Stimulated activated naive B cell treated with anti-CD40 and anti-IgM and Interleukin-4, amounts not matched to agents 10 μg/mL and 1 μg/mL and 100 μg/mL, for 72 hours (primary cell): Measurements from ENCODE around the gene EHF.
"Not testable (repeated sequence)": the region's sequence is repeated elsewhere in the genome, so short reads cannot be mapped to it uniquely, and the experiment has no call there.

Source experiments
- ATAC-seq, 2 donors: fragments of 150-1000 bp; cut with Tn5 transposase; replicated peaks; 2 replicates each; pipeline ENCODE4 v1.10.0; 2021; ENCODE audit warnings: moderate library complexity in 1 of 2
- DNase-seq: peaks from one replicate; pipeline ENCODE4 v3.0.0; 2021
- H3K27ac Mint-ChIP-seq: one replicate; pipeline ENCODE4 v1.8.0; 2022; ENCODE audit warnings: mild to moderate bottlenecking, mixed read lengths
- H3K27me3 Mint-ChIP-seq, 2 donors: one replicate each; pipeline ENCODE4 v1.8.0; 2022; ENCODE audit warnings: mixed read lengths in 2 of 2
- H3K36me3 Mint-ChIP-seq, 2 donors: one replicate each; pipeline ENCODE4 v1.8.0; 2022; ENCODE audit warnings: mixed read lengths in 2 of 2, mild to moderate bottlenecking in 1 of 2
- H3K4me1 Mint-ChIP-seq, 2 donors: one replicate each; pipeline ENCODE4 v1.8.0; 2022; ENCODE audit warnings: mixed read lengths in 2 of 2, mild to moderate bottlenecking in 1 of 2
- H3K4me3 Mint-ChIP-seq, 2 donors: one replicate each; pipeline ENCODE4 v1.8.0; 2022; ENCODE audit warnings: mild to moderate bottlenecking in 2 of 2, mixed read lengths in 2 of 2, moderate library complexity in 1 of 2
- H3K9me3 Mint-ChIP-seq, 2 donors: one replicate each; pipeline ENCODE4 v1.8.0; 2022; ENCODE audit warnings: mixed read lengths in 2 of 2, mild to moderate bottlenecking in 1 of 2

Gene EHF

GRCh38 chr11:34620820-34621792 is at the start of gene EHF:
EHF (plus strand) TSS chr11:34621093; CDS start chr11:34642631, 21,538 bp downstream.
- Mint-ChIP-seq H3K4me3 (no peak within 1 kb of the TSS), H3K9me3 (peaks cover 0 to 2% of the 10 kb centered on the region in 2 donors), H3K4me1 (peaks cover 10 to 18% of the 10 kb centered on the region in 2 donors), H3K27me3 (peaks cover 22 to 32% of the 10 kb centered on the region in 2 donors), H3K27ac (peak within 1 kb of the TSS; percentile 51), H3K36me3 (no peaks in the 10 kb centered on the region)
- ATAC-seq (no peak), DNase-seq (no peak)

DNA sequence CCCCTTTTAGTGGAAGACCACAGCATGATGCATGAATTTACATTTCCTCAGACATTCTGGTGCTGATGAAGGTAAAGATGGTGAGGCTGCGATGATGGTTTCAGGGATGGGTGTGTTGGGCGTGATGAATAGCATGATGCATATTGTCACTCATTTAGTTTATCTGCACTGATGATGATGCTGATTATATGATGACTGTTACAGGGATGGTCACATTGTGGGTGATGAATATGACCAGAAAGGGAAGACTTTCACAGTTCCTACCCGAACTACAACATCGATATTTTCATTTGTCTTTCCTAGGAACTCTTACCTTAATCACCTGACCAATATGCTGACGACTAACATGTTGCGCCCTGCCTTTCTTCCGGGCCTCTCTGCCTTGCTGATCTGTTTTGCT is 47.4 kb upstream of the EHF start:
- peaks cover 52 to 54% of the 10 kb centered on the region in 2 donors for H3K27me3 Mint-ChIP-seq
- no peaks in the 10 kb centered on the region for H3K36me3 Mint-ChIP-seq
- DNase-seq, result no peak
- H3K27ac Mint-ChIP-seq, result no peak overlapping the region
- ATAC-seq, result no peak
- no peaks in the 10 kb centered on the region for H3K9me3 Mint-ChIP-seq
- no peak overlapping the region for H3K4me3 Mint-ChIP-seq
- peaks cover 0 to 1% of the 10 kb centered on the region in 2 donors for H3K4me1 Mint-ChIP-seq

DNA sequence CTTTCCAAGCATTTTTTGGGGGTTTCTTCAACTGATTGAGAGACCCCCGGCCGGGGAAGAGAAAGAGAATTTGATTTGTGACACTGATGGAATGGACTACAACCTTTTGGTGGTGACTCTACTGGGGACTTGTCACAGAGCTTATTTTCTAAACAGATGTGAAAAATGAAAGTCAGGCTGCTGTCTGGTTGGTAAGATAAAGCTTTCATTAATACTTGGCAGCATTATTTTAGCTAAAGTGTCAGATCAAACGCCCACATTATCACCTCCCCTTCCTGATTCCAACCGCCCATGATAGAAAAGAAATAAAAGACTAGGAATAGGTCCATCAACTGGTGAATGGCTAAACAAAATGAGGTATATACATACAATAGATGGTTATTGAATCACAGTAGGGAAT is 45.6 kb upstream of the EHF start:
- Mint-ChIP-seq H3K27me3 (peaks cover 54 to 56% of the 10 kb centered on the region in 2 donors), H3K27ac (no peak overlapping the region), H3K36me3 (no peaks in the 10 kb centered on the region), H3K9me3 (no peaks in the 10 kb centered on the region), H3K4me3 (no peak overlapping the region), H3K4me1 (no peaks in the 10 kb centered on the region)
- DNase-seq (no peak), ATAC-seq (no peak)

DNA sequence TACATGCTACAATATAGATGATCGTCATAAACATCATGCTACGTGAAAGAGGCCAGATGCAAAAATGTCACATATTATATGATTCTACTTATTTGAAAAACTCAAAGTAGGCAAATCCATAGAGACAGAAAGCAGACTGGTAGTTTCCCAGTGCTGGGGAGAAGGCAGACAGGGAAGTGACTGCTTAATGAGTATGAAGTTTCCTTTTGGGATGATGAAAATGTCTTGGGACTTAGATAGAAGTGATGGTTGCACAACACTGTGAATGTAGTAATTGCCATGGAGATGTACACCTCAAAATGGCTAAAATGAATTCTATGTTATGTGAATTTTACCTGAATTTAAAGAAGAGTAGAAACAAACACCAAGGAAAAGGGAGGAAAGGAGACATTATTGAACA is 45.2 kb upstream of the EHF start:
- no peaks in the 10 kb centered on the region for H3K4me1 Mint-ChIP-seq
- H3K9me3 Mint-ChIP-seq, result no peaks in the 10 kb centered on the region
- H3K36me3 Mint-ChIP-seq, result no peaks in the 10 kb centered on the region
- DNase-seq (no peak), ATAC-seq (no peak)
- peaks cover 53 to 55% of the 10 kb centered on the region in 2 donors for H3K27me3 Mint-ChIP-seq
- H3K4me3 Mint-ChIP-seq, result no peak overlapping the region
- no peak overlapping the region for H3K27ac Mint-ChIP-seq

GRCh38 chr11:34576331-34576730 is 44.6 kb upstream of the EHF start:
- no peak for ATAC-seq
- Mint-ChIP-seq H3K27ac (no peak overlapping the region), H3K4me1 (no peaks in the 10 kb centered on the region), H3K9me3 (no peaks in the 10 kb centered on the region), H3K36me3 (no peaks in the 10 kb centered on the region), H3K27me3 (peaks cover 55 to 56% of the 10 kb centered on the region in 2 donors), H3K4me3 (no peak overlapping the region)
- no peak for DNase-seq

DNA sequence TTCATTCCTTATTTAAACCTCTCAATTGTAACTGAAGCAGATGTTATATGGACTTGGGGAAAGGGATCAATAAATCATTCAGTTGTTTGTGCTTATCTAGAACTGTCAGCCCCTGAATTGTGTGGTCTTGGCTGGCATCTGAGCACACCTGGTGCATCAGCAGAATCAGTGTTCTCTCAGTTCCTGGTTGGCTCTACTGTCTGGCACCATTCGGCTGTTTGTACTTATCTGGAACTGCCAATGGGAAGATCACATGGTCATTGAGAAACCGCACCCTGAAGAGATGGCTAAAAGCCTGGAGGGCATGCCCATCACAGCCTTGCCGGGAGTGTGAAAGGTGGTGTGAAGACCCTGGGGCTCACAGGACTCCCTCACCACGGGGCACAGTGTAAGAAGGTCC is 37.1 kb upstream of the EHF start:
- peaks cover 12 to 16% of the 10 kb centered on the region in 2 donors for H3K27me3 Mint-ChIP-seq

DNA sequence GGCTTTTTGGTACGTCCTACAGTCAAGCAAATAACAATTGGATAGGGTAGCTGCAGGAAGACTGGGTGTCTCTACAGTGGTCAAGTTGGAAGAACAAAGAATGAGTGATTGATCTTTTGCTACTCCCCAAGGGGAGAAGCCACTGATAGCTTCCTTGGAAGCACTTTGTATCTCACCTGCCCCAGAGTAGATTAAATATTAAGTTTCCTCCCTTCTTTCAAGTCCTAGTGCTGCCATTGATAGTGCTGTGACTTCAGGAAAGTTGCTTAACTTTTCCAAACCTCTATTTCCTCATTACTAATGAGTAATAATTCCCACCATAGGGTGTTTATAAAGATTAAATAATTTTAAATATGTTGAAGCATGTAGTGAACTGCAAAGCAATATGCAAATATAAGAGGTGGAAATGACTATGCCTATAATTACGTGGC is 35.6 kb upstream of the EHF start:
- Mint-ChIP-seq H3K27ac (no peak overlapping the region), H3K4me1 (peaks cover 26 to 33% of the 10 kb centered on the region in 2 donors), H3K27me3 (peaks cover 4 to 10% of the 10 kb centered on the region in 2 donors), H3K9me3 (no peaks in the 10 kb centered on the region), H3K36me3 (no peaks in the 10 kb centered on the region), H3K4me3 (no peak overlapping the region)
- DNase-seq, result no peak
- peak; percentile 4 to 10 for ATAC-seq

More for the DNA sequence above, 37.1 kb upstream of the EHF start:
- Mint-ChIP-seq H3K4me1 (peaks cover 26 to 33% of the 10 kb centered on the region in 2 donors), H3K4me3 (no peak overlapping the region), H3K36me3 (no peaks in the 10 kb centered on the region), H3K27ac (peak overlapping the region; percentile 66), H3K9me3 (no peaks in the 10 kb centered on the region)
- ATAC-seq, result no peak
- DNase-seq, result no peak

GRCh38 chr11:34585735-34586487 is 35.0 kb upstream of the EHF start:
- Mint-ChIP-seq H3K27ac (peak overlapping the region; percentile 87), H3K36me3 (no peaks in the 10 kb centered on the region), H3K9me3 (no peaks in the 10 kb centered on the region), H3K27me3 (peaks cover 0 to 4% of the 10 kb centered on the region in 2 donors), H3K4me1 (peaks cover 26 to 33% of the 10 kb centered on the region in 2 donors), H3K4me3 (peak overlapping the region in 1 of 2 donors; percentile 55)
- peak; percentile 93 to 95 for ATAC-seq
- peak; percentile 48 for DNase-seq

DNA sequence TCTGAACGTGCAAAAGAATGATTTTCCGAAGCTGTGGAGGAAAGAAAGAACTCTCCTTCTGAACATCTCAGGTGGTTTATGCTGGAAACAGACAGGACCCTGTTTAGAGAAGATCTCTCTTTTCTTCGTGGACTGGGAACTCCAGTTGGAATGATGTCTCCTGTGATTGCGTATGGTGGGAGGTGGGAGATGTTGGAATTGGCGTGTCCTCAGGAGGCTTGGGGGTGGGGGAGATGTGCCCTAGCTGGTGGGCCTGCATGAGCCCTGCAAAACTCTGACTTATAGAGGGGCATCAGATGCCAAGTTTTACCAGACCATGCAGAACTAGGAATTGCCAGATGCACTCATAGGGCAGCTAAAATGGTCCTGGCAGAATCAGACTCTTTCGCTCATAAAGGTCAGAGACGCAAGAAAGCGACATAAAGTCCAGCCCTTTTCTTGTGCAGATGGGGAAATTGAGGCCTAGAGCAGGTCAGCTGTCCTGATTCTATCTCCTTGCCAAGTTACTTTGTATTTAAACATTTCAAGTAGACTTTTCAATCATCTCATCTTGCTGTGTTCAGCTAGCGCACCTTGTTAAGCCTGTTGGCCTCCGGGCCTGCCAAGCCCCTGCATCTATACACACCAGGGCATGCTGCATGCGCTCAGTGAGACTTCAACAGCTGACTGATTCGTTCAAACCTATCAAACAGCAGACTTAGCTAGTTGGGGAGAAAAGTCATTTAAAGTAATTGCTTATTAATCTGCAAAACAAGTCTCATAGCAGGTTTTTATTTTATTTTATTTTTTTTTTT is 34.2 kb upstream of the EHF start:
- Mint-ChIP-seq H3K36me3 (no peaks in the 10 kb centered on the region), H3K27me3 (no peaks in the 10 kb centered on the region), H3K4me1 (peaks cover 26 to 33% of the 10 kb centered on the region in 2 donors), H3K27ac (peak overlapping the region; percentile 87), H3K9me3 (no peaks in the 10 kb centered on the region), H3K4me3 (peak overlapping the region; percentile 25 to 55)
- ATAC-seq (no peak), DNase-seq (no peak)

DNA sequence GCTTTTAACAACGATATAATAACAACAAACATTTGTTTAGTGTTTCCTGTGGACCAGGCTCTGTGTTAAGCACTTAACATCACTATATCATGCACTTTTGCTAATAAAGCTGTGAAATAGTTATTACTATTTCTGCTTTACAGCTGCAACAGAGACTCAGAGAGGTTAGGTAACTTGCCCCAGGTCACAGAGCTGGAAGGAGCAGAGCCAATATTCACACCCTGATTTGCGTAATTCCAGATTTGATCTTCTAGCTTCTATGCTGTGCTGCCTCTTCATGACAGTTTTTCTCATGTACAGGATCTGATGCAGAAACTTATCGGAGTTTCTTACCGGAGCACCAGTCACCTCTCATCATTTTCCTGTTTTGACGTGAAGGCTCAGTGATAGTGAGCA is 33.6 kb upstream of the EHF start:
- no peak overlapping the region for H3K27ac Mint-ChIP-seq
- H3K27me3 Mint-ChIP-seq, result peaks cover 2% of the 10 kb centered on the region in 2 donors
- H3K36me3 Mint-ChIP-seq, result no peaks in the 10 kb centered on the region
- DNase-seq (no peak), ATAC-seq (no peak)
- no peak overlapping the region for H3K4me3 Mint-ChIP-seq
- H3K9me3 Mint-ChIP-seq, result peaks cover 0 to under 1% of the 10 kb centered on the region in 2 donors
- H3K4me1 Mint-ChIP-seq, result peaks cover 26 to 33% of the 10 kb centered on the region in 2 donors

DNA sequence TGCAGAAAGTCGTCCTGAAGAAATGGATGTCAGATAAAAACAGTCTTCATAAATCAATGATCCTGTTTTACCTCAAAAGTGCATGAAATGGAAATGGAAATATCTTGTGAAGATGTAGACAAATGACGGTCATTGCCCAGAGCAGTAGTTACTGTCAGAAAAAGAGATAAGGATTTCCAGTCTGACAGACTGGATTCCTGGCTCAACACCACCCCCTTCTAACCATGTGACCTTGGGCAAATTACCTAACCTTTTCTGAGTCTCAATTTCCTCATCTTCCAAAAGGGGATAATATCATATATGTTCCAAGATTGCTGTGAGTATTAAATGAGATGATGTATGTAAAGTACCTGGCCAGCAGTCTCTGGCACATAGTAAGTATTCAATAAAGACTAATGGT is 32.9 kb upstream of the EHF start:
- Mint-ChIP-seq H3K9me3 (peaks cover 3 to 5% of the 10 kb centered on the region in 2 donors), H3K4me3 (no peak overlapping the region), H3K27ac (no peak overlapping the region), H3K36me3 (peaks cover 1 to 2% of the 10 kb centered on the region in 2 donors), H3K27me3 (peaks cover 7 to 9% of the 10 kb centered on the region in 2 donors), H3K4me1 (peaks cover 26 to 33% of the 10 kb centered on the region in 2 donors)
- DNase-seq (no peak), ATAC-seq (no peak)

GRCh38 chr11:34588701-34589100 is 32.2 kb upstream of the EHF start:
- peaks cover 12 to 15% of the 10 kb centered on the region in 2 donors for H3K27me3 Mint-ChIP-seq
- H3K4me3 Mint-ChIP-seq, result no peak overlapping the region
- peaks cover 7% of the 10 kb centered on the region in 2 donors for H3K9me3 Mint-ChIP-seq
- peaks cover 3 to 6% of the 10 kb centered on the region in 2 donors for H3K36me3 Mint-ChIP-seq
- H3K4me1 Mint-ChIP-seq, result peaks cover 25 to 29% of the 10 kb centered on the region in 2 donors
- peak overlapping the region; percentile 11 for H3K27ac Mint-ChIP-seq
- DNase-seq (no peak), ATAC-seq (no peak)

DNA sequence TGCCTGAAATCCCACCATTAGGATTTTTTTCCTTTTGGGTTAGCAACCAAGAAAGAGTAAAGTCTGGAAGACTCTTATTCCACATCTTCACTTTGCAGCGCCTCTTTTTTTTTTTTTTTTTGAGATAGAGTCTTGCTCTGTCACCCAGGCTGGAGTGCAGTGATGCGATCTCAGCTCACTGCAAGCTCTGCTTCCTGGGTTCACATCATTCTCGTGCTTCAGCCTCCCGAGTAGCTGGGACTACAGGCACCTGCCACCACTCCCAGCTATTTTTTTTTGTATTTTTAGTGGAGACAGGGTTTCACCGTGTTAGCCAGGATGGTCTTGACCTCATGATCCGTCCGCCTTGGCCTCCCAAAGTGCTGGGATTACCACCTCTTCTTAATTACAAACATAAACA is 31.7 kb upstream of the EHF start:
- not testable (repeated sequence) for H3K4me3 Mint-ChIP-seq, H3K27ac Mint-ChIP-seq, ATAC-seq, DNase-seq, H3K36me3 Mint-ChIP-seq
- peaks cover 10% of the 10 kb centered on the region in 2 donors for H3K9me3 Mint-ChIP-seq
- peaks cover 20 to 25% of the 10 kb centered on the region in 2 donors for H3K4me1 Mint-ChIP-seq
- H3K27me3 Mint-ChIP-seq, result peaks cover 16 to 19% of the 10 kb centered on the region in 2 donors

DNA sequence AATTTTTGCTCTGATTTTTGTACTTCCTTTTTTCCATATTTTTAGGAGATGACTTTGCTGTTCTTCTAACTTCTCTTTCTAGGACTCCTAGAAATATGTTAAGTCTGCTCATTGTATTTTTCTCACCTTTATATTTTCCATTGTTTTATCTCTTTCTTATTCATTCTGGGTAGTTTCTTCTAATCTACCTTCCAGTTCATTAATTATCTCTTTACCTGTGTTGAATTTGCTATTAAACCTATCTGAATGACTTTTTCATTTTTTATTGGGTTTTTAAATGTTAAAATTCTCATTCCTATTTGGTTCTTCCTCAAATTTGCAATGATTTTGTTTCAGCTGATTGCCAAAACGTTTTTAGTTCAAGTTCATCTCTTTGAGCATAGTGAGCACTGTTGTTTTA is 27.8 kb upstream of the EHF start:
- Mint-ChIP-seq H3K9me3 (peaks cover 10 to 11% of the 10 kb centered on the region in 2 donors), H3K27me3 (peaks cover 19 to 32% of the 10 kb centered on the region in 2 donors), H3K36me3 (peaks cover 3 to 9% of the 10 kb centered on the region in 2 donors), H3K4me1 (no peaks in the 10 kb centered on the region), H3K4me3 (no peak overlapping the region), H3K27ac (no peak overlapping the region)
- ATAC-seq (no peak), DNase-seq (no peak)
